ENCODE measurements around the gene CLHC1. TPM values are rescaled to one million over a fixed set of nuclear protein-coding genes. Genes with fewer than 3 reads are reported as not detected.

Gene CLHC1
- total and polyA plus RNA-seq, 2 of the 8 experiments (the other 6 are each of a cell fraction or from before 2014, with no cell fraction given), result 2.6 to 10.8 TPM

GRCh38 chr2:55154525-55155030, 77.5 kb downstream of the CLHC1 start:
- Histone ChIP-seq H3K18ac (ENCODE audit: extremely low read depth, low read length) (no peak overlapping the region), H3K23me2 (ENCODE audit: low read depth, low read length) (no peaks in the 10 kb centered on the region), H3K56ac (replicated peaks; ENCODE audit: insufficient read length, low read depth, low read length) (no peak overlapping the region), H3K4me2 (ENCODE audit: insufficient read depth in 1 of 2, low read depth in 2 of 2, low read length in 2 of 2) (no peak overlapping the region), H2BK15ac (ENCODE audit: low read length) (no peak overlapping the region), H3K79me2 (ENCODE audit: control insufficient read depth in 1 of 2, insufficient read depth in 2 of 2, low read length in 2 of 2) (no peaks in the 10 kb centered on the region), H3K79me1 (ENCODE audit: low read depth, low read length) (no peaks in the 10 kb centered on the region), H3K4ac (replicated peaks; ENCODE audit: insufficient read length, low read depth, low read length) (no peak overlapping the region), H3K4me1 (replicated peaks in 1 of 4; ENCODE audit: control insufficient read depth in 3 of 4, insufficient read depth in 4 of 4, low read length in 3 of 4) (peaks cover 0 to 13% (median 0%) of the 10 kb centered on the region in 4 experiments; a peak in 2 of 7 replicates), H3K27me3 (replicated peaks in 1 of 4; ENCODE audit: control insufficient read depth in 3 of 4, extremely low read depth in 1 of 4, insufficient read depth in 3 of 4, low read length in 3 of 4) (no peaks in the 10 kb centered on the region), H2BK120ac (replicated peaks; ENCODE audit: low read depth, low read length) (no peak overlapping the region), H3K23ac (ENCODE audit: insufficient read length) (no peak overlapping the region), H2BK5ac (ENCODE audit: low read depth, low read length) (no peak overlapping the region), H4K20me1 (replicated peaks in 1 of 2; ENCODE audit: control insufficient read depth in 1 of 2, insufficient read depth in 2 of 2, low read length in 2 of 2) (no peaks in the 10 kb centered on the region), H3K36me3 (ENCODE audit: control insufficient read depth in 2 of 4, insufficient read depth in 4 of 4, low read length in 3 of 4) (no peaks in the 10 kb centered on the region), H2AFZ (ENCODE audit: low read length) (no peak overlapping the region), H3K14ac (ENCODE audit: insufficient read length) (no peak overlapping the region), H2BK20ac (ENCODE audit: low read length) (no peak overlapping the region), H2AK5ac (ENCODE audit: low read depth, low read length) (no peak overlapping the region), H3K9me3 (ENCODE audit: insufficient read depth in 2 of 2, low read depth in 1 of 2, low read length in 1 of 2) (no peaks in the 10 kb centered on the region), H3K4me3 (ENCODE audit: extremely low read depth in 1 of 4, insufficient read depth in 2 of 4, low read depth in 3 of 4, low read length in 4 of 4) (no peak overlapping the region), H4K5ac (ENCODE audit: insufficient read length, low read depth, low read length) (no peak overlapping the region), H4K91ac (replicated peaks; ENCODE audit: insufficient read length, low read length) (no peak overlapping the region), H3K27ac (ENCODE audit: low read depth, low read length) (no peak overlapping the region), H4K8ac (ENCODE audit: extremely low read depth, insufficient read depth, low read length) (no peak overlapping the region), H2BK12ac (ENCODE audit: low read depth, low read length) (no peak overlapping the region), H3K9ac (replicated peaks in 1 of 4; ENCODE audit: extremely low read depth in 1 of 4, low read depth in 3 of 4, low read length in 3 of 4) (no peak overlapping the region)
- ChIA-PET CTCF (ENCODE audit: partially characterized antibody) (interaction anchor here (1.2 to 1.4 kb wide), 2 partner anchors 8 to 20 kb away, joined by 4 to 5 read pairs; no protein-coding TSS in a partner anchor), POLR2A (ENCODE audit: partially characterized antibody) (interaction anchor here (0.6 to 2.2 kb wide), 4 partner anchors 10 to 106 kb away, joined by 3 to 6 read pairs (median 4); partner anchors contain the start of gene RTN4)
- WGBS, 2 experiments (ENCODE audit: extremely low coverage in 1 of 2, insufficient coverage in 1 of 2, insufficient read length in 1 of 2, insufficient replicate concordance in 2 of 2, low coverage in 1 of 2, low lambda C conversion rate in 2 of 2, missing lambda C conversion rate in 1 of 2), result 92% methylated on average over 3 of the region's 3 CpGs; no CpG with 5 or more reads in 1 of the 2 experiments
- FAIRE-seq (no peak), DNase-seq (ENCODE audit: low read depth in 1 of 2, low spot score in 2 of 2) (no peak)
- no peak for TF ChIP-seq HDAC6 (IDR thresholded peaks at IDR 0.05; ENCODE audit: low read depth, low read length)
